GM12892 (cell line): ENCODE measurements around the gene SEC24C.

Experiments
- DNase-seq: peaks from one replicate; pipeline ENCODE4 v3.0.0; 2011; ENCODE audit not compliant: insufficient read length
- FAIRE-seq: peaks from 2 replicates; lab custom pipeline; 2011; peaks lifted over from hg19 to GRCh38; lab: Jason Lieb, UNC
- POLR2A ChIP-seq: IDR thresholded peaks from 2 replicates; pipeline ENCODE4 v1.6.1; 2011; ENCODE audit warnings: low read depth, low read length, control low read depth
- POLR2AphosphoS5 ChIP-seq: IDR thresholded peaks from 2 replicates; pipeline ENCODE4 v1.6.1; 2011; ENCODE audit warnings: low read depth, low read length, control low read depth
- TAF1 ChIP-seq: IDR thresholded peaks from 2 replicates; pipeline ENCODE4 v1.6.1; 2011; ENCODE audit warnings: low read depth, mild to moderate bottlenecking, control low read depth, low read length, borderline replicate concordance

Gene SEC24C

DNA sequence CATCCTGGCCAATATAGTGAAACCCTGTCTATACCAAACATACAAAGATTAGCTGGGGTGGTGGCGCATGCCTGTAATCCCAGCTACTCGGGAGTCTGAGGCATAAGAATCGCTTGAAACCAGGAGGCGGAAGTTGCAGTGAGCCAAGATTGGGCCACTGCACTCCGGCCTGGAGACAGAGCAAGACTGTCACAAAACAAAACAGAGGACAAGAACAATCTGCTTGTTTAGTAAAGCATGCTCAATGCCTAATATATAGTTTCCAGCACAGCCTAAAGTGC is 1.8 kb upstream of the SEC24C start:
- no peak for FAIRE-seq
- TF ChIP-seq POLR2AphosphoS5 (no peak), POLR2A (0 out of 2 replicates have a peak, but pooled peaks have one; percentile 31)
- DNase-seq: no peak

DNA sequence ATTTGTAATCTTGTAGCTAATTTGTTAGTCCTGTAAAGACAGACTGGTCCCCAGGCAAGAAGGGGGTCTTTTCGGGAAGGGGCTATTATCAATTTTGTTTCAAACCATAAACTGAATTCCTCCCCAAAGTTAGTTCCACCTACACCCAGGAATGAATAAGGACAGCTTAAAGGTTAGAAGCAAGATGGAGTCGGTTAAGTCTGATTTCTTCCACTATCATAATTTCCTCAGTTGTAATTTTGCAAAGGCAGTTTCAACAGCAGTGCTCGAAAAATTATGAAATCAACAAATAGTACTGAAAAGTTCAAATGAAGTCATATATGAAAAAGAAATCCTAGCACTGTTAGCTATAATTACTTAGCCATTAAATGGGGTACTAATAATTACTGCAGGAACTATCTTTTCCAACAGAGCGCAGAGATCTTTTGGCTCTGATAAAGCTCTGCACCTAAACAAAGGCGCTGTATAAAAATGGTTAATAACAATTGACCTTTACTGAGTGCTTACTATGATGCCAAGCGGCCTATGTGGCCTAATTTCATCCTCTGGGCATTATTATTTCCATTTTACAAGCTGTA is 756 bp upstream of the SEC24C start:
- DNase-seq (no peak), FAIRE-seq (no peak)
- TF ChIP-seq TAF1: no peak
- no peak for TF ChIP-seq POLR2AphosphoS5
- no peak for TF ChIP-seq POLR2A

DNA sequence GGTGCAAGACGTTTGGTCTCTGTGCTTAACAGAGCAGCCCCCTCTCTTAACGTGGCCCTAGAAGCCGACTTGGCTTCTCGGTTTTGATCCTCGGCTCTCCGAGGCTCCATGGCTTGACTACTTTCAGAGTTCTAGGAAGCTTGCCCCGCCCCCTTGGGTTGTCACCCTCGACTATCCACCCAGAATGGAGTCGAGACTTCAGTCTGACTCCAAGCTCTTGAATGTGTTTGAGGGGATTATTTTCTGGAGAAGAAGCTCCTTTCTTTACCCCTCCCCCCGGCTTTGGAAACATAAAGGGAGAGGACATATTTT is 448 bp downstream of the SEC24C start:
- DNase-seq: peak; percentile 41
- FAIRE-seq: no peak

DNA sequence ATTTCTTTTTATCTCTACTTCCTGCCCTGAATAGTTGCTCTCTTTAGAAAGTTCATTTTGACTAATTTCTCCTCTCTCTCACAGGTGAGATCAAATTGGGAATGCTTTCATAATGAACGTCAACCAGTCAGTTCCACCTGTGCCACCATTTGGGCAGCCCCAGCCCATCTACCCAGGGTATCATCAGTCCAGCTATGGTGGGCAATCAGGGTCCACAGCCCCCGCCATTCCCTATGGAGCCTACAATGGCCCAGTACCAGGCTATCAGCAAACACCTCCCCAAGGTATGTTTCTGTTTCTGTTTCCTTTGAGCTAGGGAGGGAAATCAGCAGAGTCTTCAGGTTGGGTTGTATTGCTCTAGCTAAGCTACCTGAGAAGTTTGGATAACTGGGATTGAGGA is 2.5 kb downstream of the SEC24C start:
- DNase-seq: no peak
- TF ChIP-seq POLR2A (no peak), TAF1 (no peak)
- FAIRE-seq: no peak

More for the DNA sequence above, 448 bp downstream of the SEC24C start:
- TF ChIP-seq POLR2AphosphoS5: no peak
- no peak for TF ChIP-seq TAF1
- no peak for TF ChIP-seq POLR2A

DNA sequence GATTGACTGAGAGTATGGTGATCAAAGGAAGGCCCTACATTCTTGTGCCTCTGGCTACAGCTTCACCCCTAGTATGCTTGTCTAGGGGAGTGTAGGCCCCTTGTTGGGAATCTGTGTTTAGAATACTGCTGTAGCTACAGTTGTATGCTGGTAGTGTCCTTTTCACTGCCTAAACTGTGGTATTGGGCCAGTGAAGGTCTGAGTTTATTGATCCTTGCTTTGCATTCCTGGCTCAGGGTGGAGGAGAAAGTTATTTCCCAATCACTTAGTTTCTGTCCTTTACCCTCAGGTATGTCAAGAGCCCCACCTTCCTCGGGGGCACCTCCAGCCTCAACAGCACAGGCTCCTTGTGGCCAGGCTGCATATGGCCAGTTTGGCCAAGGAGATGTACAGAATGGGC is 6.6 kb downstream of the SEC24C start:
- DNase-seq (no peak), FAIRE-seq (no peak)
- no peak for TF ChIP-seq POLR2AphosphoS5
- no peak for TF ChIP-seq TAF1
- TF ChIP-seq POLR2A: no peak

DNA sequence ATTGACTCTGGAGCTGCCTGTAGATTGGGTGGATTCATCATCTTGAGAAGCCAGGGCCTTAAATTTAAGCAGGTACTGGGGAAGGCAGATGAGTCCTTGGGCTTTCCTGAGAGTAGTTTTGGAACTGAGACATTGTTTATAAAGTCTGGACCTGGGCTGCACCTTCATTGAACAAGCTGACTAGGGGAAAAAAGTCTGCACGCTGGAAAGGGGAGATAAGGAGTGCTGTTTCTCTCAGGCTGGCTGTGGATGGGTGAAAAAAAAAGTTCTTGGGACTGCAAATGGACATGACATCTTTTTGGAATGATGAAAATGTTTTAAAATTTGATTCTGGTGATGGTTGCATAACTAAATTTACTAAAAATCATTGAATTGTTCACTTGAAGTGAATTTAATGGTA is 12.0 kb downstream of the SEC24C start:
- TF ChIP-seq TAF1: no peak
- no peak for TF ChIP-seq POLR2AphosphoS5
- no peak for TF ChIP-seq POLR2A
- DNase-seq (no peak), FAIRE-seq (no peak)

DNA sequence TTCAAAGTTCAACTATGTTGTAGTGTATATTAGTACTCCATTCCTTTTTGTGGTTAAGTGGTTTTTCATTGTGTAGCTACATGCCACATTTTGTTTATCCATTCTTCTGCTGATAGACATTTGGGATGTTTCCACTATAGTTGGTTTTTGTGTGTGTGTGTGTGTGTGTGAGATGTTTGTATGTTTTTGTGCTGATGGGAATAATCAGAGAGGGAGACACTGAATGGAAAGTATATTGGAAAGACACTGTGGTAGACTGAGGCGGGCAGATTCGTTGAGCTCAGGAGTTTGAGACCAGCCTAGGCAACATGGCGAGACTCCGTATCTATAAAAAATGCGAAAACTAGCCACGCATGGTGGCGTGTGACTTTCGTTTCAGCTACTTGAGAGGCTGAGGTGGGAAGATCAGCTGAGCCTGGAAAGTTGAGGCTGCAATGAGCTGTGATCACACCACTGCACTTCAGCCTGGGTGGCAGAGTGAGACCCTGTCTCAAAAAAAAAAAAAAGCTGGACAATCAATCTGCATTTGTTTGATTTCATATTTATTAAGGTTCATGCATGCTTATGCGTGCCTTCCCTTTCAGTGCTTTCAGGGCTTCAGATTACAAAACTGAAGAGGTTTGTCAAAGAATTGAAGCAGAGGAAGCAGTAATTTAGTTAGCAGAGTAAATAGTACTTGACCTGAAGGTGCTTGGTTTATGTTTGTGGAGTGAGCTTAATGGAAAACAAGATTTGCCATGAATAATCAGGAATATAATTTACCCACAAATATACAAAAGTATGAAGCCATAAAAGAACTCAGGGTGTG is 14.7 kb downstream of the SEC24C start:
- no peak for TF ChIP-seq TAF1
- FAIRE-seq (no peak), DNase-seq (no peak)

DNA sequence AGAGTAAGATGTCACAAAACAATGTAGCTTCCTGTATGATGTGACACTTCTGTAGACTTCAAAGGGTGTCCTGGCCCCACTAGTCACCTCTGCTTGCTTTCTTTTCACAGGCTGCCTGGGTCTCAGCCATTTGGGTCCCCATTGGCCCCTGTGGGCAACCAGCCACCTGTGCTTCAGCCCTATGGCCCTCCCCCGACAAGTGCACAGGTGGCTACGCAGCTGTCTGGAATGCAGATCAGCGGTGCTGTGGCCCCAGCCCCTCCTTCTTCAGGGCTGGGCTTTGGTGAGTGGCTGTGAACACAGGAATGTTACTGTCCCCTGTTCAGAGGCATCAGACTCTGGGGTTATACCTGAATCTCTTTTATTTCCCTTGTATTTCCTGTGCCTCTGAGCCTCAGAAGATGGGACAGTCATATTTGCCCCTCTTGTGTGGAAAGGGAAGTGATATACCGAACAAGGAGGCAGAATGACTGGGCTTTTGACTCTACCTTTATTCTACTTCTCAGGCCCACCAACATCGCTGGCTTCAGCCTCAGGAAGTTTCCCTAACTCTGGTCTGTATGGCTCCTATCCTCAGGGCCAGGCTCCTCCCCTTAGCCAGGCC is 15.4 kb downstream of the SEC24C start:
- no peak for FAIRE-seq
- no peak for TF ChIP-seq TAF1
- TF ChIP-seq POLR2AphosphoS5: no peak
- TF ChIP-seq POLR2A: no peak
- DNase-seq: no peak

DNA sequence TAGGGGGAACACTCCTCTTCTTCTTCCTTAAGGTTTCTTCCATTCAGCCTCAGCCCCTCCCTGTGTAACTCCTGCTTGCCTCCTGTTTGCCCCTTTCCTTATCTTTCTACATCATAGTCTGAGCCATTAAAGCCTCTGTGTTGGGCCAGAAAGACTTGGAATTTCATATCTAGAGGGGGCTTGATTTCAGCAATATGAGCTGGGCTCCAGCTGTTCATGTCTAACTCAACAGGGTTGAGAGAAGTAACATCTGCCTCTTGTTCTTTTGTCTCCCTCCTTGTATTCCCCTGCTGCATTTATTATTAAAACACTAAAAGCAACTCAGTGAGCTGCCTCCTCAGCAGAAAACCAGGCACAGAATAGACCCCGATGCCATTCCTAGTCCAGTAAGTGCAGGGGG is 17.6 kb downstream of the SEC24C start:
- no peak for DNase-seq
- no peak for FAIRE-seq
- TF ChIP-seq POLR2A: no peak
- TF ChIP-seq POLR2AphosphoS5: no peak
- no peak for TF ChIP-seq TAF1

DNA sequence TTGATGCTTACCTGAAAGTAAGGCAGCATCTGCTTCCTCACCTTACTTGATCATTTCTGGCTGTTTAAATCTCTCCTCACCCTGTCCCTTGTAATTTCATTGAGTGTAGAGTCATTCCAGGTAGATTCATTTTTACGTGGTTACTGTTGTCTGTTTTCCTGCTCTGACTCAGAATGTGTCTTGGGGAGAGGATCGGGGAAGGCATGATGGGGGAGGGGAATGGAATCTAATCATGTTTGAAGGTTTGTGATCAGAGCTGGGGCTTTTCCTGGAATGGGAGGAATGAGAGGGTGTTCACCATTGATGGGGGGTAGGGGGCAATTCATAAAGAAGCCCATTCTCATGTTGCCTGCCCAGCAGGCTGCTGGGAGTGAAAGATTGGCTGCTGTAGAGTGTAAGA is 18.7 kb downstream of the SEC24C start:
- no peak for TF ChIP-seq TAF1
- no peak for TF ChIP-seq POLR2A
- no peak for TF ChIP-seq POLR2AphosphoS5
- FAIRE-seq: peak; percentile 51
- no peak for DNase-seq

DNA sequence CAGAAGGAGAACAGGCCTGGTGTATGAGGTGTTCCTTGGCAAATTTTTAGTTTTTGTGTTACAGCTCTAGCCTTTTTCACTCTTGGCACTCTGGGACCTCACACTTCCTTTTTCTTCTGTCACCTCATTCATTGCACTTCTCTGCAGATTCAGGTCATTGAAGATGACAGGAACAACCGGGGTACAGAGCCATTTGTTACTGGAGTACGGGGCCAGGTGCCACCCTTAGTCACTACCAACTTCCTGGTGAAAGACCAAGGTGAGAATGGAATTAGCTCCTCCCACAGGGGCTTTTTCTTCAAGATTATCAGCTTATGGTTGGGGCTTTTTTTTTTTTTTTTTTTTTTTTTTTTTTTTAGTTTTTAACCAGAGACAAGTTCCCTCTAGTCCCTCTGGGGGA is 19.2 kb downstream of the SEC24C start:
- no peak for FAIRE-seq
- TF ChIP-seq TAF1 (no peak), POLR2AphosphoS5 (no peak), POLR2A (no peak)

DNA sequence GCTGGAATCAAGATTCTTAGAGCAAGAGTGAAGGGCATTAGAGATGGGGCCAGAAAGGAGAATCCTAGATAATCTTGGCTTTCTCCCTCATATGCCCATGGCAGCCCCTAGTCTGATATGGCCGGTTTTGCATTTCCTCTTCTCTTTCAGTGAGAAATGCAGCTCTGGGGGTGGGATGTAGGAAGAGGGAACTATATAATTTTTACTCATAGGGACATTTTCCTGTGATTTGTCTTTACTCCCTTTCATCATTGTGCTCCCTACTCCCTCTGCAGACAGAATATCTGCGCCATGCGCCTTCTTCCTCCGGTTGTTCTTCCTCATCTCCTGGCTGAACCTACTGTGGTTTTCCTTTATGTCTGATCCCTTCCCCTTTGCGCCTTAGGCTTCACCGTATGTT is 20.9 kb downstream of the SEC24C start:
- DNase-seq (no peak), FAIRE-seq (no peak)
- TF ChIP-seq POLR2AphosphoS5 (no peak), TAF1 (no peak), POLR2A (no peak)

More for the DNA sequence above, 19.2 kb downstream of the SEC24C start:
- no peak for DNase-seq

DNA sequence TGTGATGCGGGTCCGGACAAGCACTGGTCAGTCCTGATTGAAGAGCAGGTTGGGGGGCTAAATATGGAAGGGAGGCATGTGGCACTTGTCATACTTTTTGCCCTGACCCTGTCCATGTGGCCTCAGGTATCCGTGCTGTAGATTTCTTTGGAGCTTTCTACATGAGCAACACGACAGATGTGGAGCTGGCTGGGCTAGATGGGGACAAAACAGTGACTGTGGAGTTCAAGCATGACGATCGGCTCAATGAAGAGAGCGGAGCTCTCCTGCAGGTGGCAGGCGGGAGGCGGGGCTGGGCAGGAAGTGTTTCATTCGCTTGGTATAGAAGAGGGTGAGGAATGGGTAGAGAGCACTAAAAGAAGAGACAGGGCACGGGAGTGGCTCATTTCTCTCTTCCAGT is 24.7 kb downstream of the SEC24C start:
- DNase-seq (no peak), FAIRE-seq (no peak)
- TF ChIP-seq POLR2AphosphoS5: no peak
- TF ChIP-seq TAF1: no peak
- no peak for TF ChIP-seq POLR2A
